ENCODE results near the gene MBD5.

GRCh38 chr2:148022882-148023281 is 2.0 kb downstream of the MBD5 start:
- TF ChIP-seq CTCF (conservative IDR thresholded peaks at IDR 0.05 in 1 of 2, IDR thresholded peaks at IDR 0.05 in 1 of 2; ENCODE audit: extremely low read depth in 1 of 2, insufficient read depth in 1 of 2, low read depth in 1 of 2, low read length in 2 of 2) (no peak), EZH2 (IDR thresholded peaks at IDR 0.05; ENCODE audit: borderline replicate concordance, low read length) (no peak)

All from mammary epithelial cell (primary cell).